Loucy (cell line): Measurements from ENCODE around the gene KIAA1549.

Experiments used
- EZH2phosphoT487 ChIP-seq: fragments of 200-600 bp; IDR thresholded peaks from 2 replicates; pipeline ENCODE4 v1.6.1; 2018; ENCODE audit warnings: antibody characterized with exemption, mild to moderate bottlenecking, moderate library complexity, borderline replicate concordance
- TF ChIP-seq, protein P1 (sequence below): fragments of 200-600 bp; sonication (generic); conservative IDR thresholded peaks from 2 replicates; pipeline ENCODE4 v1.5.1; 2014; ENCODE audit warnings: mild to moderate bottlenecking, antibody characterized with exemption, low read length

DNA sequence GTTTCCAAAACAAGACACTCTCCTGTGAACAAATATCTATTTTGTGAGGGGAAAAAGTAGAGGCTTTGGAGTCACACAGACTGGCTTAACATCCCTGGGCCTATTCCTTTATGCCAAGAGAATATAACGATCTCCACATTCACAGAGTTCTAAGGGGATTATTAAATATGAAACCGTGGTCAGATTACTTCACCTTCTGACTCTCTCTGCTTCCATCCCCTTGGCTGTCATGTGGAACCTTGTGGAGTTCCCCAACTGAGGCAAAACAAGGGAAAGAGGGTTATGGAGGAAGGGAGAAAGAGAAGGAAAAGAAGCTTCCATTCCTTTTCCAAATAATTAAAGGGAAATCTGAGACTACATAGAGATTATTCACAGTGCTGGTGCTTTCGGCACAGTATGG is 127.7 kb downstream of the KIAA1549 start:
- TF ChIP-seq, protein P1, sequence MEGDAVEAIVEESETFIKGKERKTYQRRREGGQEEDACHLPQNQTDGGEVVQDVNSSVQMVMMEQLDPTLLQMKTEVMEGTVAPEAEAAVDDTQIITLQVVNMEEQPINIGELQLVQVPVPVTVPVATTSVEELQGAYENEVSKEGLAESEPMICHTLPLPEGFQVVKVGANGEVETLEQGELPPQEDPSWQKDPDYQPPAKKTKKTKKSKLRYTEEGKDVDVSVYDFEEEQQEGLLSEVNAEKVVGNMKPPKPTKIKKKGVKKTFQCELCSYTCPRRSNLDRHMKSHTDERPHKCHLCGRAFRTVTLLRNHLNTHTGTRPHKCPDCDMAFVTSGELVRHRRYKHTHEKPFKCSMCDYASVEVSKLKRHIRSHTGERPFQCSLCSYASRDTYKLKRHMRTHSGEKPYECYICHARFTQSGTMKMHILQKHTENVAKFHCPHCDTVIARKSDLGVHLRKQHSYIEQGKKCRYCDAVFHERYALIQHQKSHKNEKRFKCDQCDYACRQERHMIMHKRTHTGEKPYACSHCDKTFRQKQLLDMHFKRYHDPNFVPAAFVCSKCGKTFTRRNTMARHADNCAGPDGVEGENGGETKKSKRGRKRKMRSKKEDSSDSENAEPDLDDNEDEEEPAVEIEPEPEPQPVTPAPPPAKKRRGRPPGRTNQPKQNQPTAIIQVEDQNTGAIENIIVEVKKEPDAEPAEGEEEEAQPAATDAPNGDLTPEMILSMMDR, result no peak
- TF ChIP-seq EZH2phosphoT487, result no peak
